Stimulated activated CD4-positive, alpha-beta T cell treated with anti-CD3 and anti-CD28 coated beads, TNF-alpha, amount 100 ng/mL, for 1 hour (primary cell): ENCODE measurements around the gene TMEM259.

Source experiments
- DNase-seq, 3 donors: peaks; one replicate each; pipeline ENCODE4 v3.0.0-alpha.2; 2020; ENCODE audit warnings: low read depth in 3 of 3, low spot score in 1 of 3

TMEM259 gene

GRCh38 chr19:1055886-1056620 is 35.1 kb upstream of the TMEM259 start:
- DNase-seq: no peak

- DNase-seq: no peak
Measured at GRCh38 chr19:1055028-1055425, 34.1 kb upstream of the TMEM259 start.

- DNase-seq: no peak
Measured at GRCh38 chr19:1054102-1055027, 33.4 kb upstream of the TMEM259 start.

GRCh38 chr19:1053176-1054101 is 32.5 kb upstream of the TMEM259 start:
- no peak for DNase-seq

GRCh38 chr19:1052349-1052975 is 31.5 kb upstream of the TMEM259 start:
- DNase-seq: no peak

GRCh38 chr19:1051791-1052190 is 30.9 kb upstream of the TMEM259 start:
- no peak for DNase-seq

GRCh38 chr19:1050989-1051788 is 30.3 kb upstream of the TMEM259 start:
- DNase-seq: no peak

- no peak for DNase-seq
Measured at GRCh38 chr19:1049800-1050199, 28.9 kb upstream of the TMEM259 start.

GRCh38 chr19:1049106-1049505 is 28.2 kb upstream of the TMEM259 start:
- DNase-seq: no peak

- DNase-seq: no peak
Measured at GRCh38 chr19:1047696-1048147, 26.8 kb upstream of the TMEM259 start.

GRCh38 chr19:1046836-1047695 is 26.1 kb upstream of the TMEM259 start:
- no peak for DNase-seq

GRCh38 chr19:1046117-1046626 is 25.2 kb upstream of the TMEM259 start:
- no peak for DNase-seq

GRCh38 chr19:1045247-1045603 is 24.3 kb upstream of the TMEM259 start:
- DNase-seq: no peak

- no peak for DNase-seq
Measured at GRCh38 chr19:1042689-1043511, 22.0 kb upstream of the TMEM259 start.

GRCh38 chr19:1041835-1042685 is 21.1 kb upstream of the TMEM259 start:
- DNase-seq: no peak

- DNase-seq: no peak
Measured at GRCh38 chr19:1041272-1041834, 20.4 kb upstream of the TMEM259 start.
